Stromal cell of bone marrow (primary cell): ENCODE results near the gene EPN2.

ENCODE experiments used
- DNase-seq: peaks from one replicate; pipeline ENCODE4 v3.0.0-alpha.2; 2012; ENCODE audit warnings: low read depth

The EPN2 gene

DNA sequence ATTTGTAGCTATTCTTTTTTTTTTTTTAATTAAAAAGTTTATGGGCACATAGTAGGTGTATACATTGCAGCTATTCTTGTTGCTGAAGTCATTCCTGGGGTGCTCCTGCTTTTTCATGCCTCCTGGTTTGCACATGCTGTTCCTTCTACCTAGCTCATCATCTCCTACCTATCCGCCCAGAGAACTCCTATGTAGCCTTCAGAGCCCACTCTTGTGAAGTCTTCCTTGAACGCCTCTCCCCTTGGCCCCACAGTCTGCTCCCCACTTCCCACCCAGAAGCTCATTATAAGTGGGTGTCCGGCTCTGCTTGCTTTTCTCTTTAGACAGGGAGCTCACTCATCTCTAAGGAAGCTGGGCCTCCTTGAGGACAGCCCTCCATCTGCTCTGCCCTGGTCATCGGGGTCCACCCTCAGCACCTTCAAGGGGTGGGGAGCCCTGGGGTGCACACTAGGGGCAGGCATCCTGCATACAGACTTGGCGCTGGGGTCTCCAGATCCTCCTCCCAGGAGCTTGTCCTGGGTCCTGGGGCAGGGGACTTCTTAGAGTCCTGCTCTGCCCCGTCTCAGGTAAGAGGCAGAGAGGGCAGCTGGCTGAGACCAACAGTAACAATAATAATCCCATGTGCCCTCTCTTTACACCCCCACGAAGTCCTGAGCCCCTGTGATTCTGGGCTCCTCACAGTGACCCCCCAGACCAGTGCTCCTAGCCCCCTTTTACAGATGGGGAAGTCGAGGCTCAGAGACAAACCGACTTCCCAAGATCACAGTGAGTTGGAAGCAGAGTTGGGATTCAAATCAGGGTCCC lies 128.9 kb downstream of the EPN2 start:
- DNase-seq: no peak

- no peak for DNase-seq
These were observed 129.4 kb downstream of the EPN2 start for GRCh38 chr17:19366637-19366972.

DNA sequence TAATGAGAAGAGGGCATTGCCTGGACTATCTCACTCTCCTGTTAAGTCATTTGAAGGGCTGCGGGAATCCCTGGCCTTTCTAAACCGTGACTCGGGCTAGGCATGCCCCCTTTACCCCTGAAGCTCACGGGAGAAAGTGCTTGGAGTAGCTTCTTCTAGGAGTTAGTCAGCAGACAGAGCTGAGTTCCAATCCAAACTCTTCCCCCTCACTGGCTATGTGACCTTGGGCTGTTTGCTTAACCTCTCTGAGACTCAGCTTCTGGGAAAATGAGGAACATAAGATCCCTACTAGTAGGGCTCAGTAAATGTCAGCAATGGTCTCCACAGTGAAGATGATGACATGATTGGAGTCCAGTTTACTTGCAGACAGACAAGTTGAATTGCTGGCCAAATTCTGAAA lies 131.1 kb downstream of the EPN2 start:
- DNase-seq: no peak

DNA sequence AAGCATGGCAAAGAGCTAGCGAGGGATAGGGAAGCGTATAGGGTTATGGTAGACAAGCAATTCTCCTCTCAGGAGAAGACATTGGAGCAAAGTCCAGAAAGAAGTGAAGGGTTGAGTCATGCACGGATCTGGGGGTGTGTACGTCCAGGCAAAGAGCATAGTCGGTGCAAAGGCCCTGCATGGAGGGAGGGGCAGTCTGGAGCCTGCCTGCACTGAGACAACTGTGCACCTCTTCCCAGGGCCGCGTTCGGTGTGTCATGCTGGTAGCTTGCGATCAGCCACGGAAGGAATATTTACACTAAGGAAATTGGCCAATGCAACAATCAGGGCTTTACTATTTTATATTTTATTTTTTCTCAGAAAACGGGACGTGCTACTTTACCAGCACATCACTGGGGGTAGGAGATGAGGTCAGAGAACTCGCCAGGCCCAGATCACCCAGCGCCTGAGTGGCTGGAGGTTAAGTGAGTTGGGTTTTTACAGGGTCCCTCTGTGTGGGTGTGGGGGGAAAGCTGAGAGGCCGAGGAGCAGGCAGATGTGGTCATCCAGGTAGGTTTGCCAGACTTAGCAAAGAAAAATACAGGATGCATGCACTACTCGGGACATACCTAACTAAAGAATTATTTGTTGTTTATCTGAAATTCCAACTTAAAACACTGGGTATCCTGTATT lies 132.1 kb downstream of the EPN2 start:
- DNase-seq: no peak

GRCh38 chr17:19369846-19370492 lies 132.8 kb downstream of the EPN2 start:
- DNase-seq: no peak

- DNase-seq: no peak
These were observed 133.4 kb downstream of the EPN2 start for GRCh38 chr17:19370493-19370960.

DNA sequence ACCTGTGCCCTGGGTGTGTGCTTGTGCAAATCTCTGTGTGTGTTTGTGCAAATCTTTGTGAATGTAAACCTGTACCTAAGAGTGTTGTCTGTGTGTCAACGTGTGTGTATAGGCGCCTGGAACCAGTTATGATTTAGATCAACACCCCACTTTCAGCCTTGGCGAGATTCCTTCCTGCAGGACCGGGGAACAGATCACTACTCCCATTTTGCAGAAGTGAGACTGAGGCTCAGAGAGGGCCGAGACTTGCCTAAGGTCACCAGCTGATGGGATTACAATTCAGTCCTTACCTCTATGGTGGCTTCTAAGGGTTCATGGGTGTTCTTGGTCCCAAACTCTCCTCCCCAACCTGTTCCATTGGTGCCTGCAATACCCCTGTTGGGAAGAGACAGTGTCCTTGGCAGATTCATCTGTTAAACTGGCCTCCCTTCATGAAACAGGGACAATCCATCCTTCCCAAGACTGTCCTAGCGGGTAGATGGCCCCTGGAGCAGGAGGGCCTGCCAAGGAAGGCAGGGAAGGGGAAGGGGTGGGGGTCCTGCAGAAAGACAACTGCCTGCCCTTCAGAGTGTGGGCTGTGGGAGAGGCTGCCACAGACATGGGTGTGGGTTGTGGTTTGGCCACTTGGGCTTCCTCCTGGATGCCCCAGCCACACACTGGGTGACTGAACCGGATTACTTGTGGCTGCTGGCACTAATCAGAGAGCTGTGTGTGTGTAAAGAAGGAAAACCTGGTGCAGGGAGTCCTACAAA lies 134.3 kb downstream of the EPN2 start:
- no peak for DNase-seq

GRCh38 chr17:19372011-19372370 lies 134.8 kb downstream of the EPN2 start:
- no peak for DNase-seq

DNA sequence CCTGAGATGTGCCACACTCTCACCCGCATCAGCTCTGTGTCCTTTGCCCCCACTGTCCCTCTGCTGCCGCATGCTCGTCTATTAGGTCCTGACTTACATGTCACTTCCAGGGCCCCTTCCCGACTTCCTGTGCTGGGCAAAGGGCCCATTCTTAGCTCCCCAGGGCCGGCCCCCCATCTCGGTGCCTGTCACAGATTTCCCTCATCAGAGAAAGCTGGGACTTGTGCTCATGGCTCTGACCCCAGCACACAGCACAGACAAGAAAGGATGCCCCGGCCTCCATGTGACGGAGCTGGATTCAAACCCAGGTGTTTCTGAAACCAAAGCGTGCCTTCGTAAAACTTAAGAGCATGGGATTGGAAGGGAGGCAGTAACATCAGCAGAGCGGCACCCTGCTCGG lies 135.3 kb downstream of the EPN2 start:
- no peak for DNase-seq

DNA sequence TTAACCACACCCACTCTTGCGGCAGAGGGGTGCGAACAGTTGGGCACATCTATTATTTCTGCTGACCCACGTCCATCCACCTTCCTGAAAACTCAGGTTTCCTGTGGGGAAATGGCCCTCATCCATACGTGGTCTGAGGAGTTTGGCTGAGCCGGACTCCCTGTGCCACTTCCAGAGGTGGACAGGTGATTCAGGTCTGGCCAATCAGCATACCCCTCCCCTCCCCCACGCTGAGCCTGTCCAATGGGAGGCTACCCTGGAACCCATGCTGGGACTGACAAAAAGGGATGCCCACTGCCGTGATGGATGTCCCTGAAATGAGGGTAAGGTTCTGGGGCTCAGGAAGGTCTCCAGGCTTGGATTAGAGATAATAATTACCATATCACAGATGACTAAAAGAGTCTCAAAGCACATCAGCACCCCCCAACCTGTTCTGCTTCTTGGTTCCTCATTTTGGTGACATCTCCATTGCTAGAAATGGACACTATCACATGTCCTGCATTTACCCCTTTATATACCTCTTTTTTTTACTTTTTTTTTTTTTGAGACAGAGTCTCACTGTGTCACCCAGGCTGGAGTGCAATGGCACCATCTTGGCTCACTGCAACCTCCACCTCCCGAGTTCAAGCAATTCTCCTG lies 135.8 kb downstream of the EPN2 start:
- DNase-seq: no peak

DNA sequence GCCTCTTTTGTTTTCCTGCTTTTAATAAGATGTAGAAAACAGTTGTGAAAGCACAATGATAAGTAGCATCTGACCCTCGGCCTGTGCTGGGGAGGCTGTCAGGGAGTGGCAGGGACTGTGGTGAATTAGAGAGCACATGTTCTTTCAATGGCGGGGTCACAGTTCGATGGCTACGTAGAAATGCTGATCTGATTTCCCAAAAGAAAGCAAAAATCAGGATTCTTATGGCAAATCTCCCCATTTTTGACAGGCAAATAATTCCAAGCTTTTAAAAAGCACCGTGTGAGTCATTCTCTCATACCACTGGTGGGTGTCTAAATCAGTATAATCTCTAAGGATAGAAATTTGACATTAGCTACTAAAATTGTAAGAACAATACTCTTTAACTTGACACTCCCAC lies 137.0 kb downstream of the EPN2 start:
- no peak for DNase-seq

GRCh38 chr17:19375732-19376131 lies 138.6 kb downstream of the EPN2 start:
- no peak for DNase-seq

GRCh38 chr17:19376811-19377210 lies 139.6 kb downstream of the EPN2 start:
- no peak for DNase-seq

- DNase-seq: peak; percentile 97
These were observed 140.6 kb downstream of the EPN2 start for GRCh38 chr17:19377602-19378415.

- DNase-seq: no peak
These were observed 141.5 kb downstream of the EPN2 start, which contains the start of gene MAPK7 for GRCh38 chr17:19378416-19379360. Gene MAPK7, plus strand, starts transcription at chr17:19378498. Its CDS starts 403 bp downstream, at chr17:19378901.

GRCh38 chr17:19379361-19380065 lies 142.3 kb downstream of the EPN2 start:
- no peak for DNase-seq

GRCh38 chr17:19380481-19381301 lies 143.5 kb downstream of the EPN2 start:
- no peak for DNase-seq

- no peak for DNase-seq
These were observed 144.2 kb downstream of the EPN2 start for GRCh38 chr17:19381361-19381740.
